HepG2 (cell line): Measurements from ENCODE around the gene HOMEZ. TPM values are rescaled to one million over a fixed set of nuclear protein-coding genes. Genes with fewer than 3 reads are reported as not detected.

ENCODE experiments used
- HDAC6 ChIP-seq: fragments of 200-600 bp; sonication (generic); IDR thresholded peaks from 2 replicates; pipeline ENCODE4 v1.7.0; 2017; ENCODE audit warnings: mild to moderate bottlenecking, antibody characterized with exemption, low read length, low read depth
- KMT2B ChIP-seq: IDR thresholded peaks from 2 replicates; pipeline ENCODE4 v1.6.1; 2016; ENCODE audit warnings: missing genetic modification reagents, missing compliant biosample characterization
- RAD21 ChIP-seq: fragments of 450-650 bp; formaldehyde crosslinking; IDR thresholded peaks from 2 replicates; pipeline ENCODE4 v1.5.0; 2020; ENCODE audit warnings: mild to moderate bottlenecking
- SETDB1 ChIP-seq: sonication (generic); formaldehyde crosslinking; IDR thresholded peaks from 2 replicates; pipeline ENCODE4 v1.5.1; 2020; ENCODE audit warnings: missing genetic modification reagents, mild to moderate bottlenecking, borderline replicate concordance
- SOX13 ChIP-seq, 3 experiments: fragments of 450-650 bp in 1 of 3; sonication (generic) in 1 of 3; formaldehyde crosslinking in 1 of 3; IDR thresholded peaks in 2 of 3; conservative IDR thresholded peaks in 1 of 3; 2 replicates each; pipeline versions ENCODE4 v1.5.0 to v1.6.1; 2016 to 2020; ENCODE audit warnings: antibody characterized with exemption in 1 of 3, mild to moderate bottlenecking in 1 of 3, missing compliant biosample characterization in 1 of 3, missing genetic modification reagents in 1 of 3, moderate library complexity in 1 of 3
- TBP ChIP-seq: sonication (generic); formaldehyde crosslinking; IDR thresholded peaks from 2 replicates; pipeline ENCODE4 v1.5.0; 2020; ENCODE audit warnings: missing genetic modification reagents
- ZBTB42 ChIP-seq: sonication (generic); formaldehyde crosslinking; IDR thresholded peaks from 2 replicates; pipeline ENCODE4 v1.5.0; 2020; ENCODE audit warnings: mild to moderate bottlenecking, missing genetic modification reagents
- ZNF557 ChIP-seq: sonication (generic); formaldehyde crosslinking; IDR thresholded peaks from 2 replicates; pipeline ENCODE4 v1.4.0; 2020; ENCODE audit warnings: missing genetic modification reagents
- polyA plus RNA-seq, 8 experiments: library from polyadenylated mRNA; depleted of rRNA in 3 of 8; stranded (reverse) in 7 of 8; unstranded in 1 of 8; fragments of >200 nt; fragmentation: Illumina TruSeq in 4 of 8; extraction: Trizol in 4 of 8; gene quantifications; 2 replicates each; pipeline versions ENCODE4 v1.2.1 to v1.2.3, GENCODE V29; 2011 to 2016; ENCODE audit warnings: low read depth in 4 of 8, missing spikeins in 1 of 8, mixed read lengths in 1 of 8; ENCODE audit not compliant: insufficient read depth in 1 of 8
- total RNA-seq, 5 experiments: library from RNA; depleted of rRNA; stranded (reverse); fragments of >200 nt; fragmentation: Illumina TruSeq; extraction: Trizol; gene quantifications; 2 replicates each; pipeline ENCODE4 v1.2.3, GENCODE V29; 2016; ENCODE audit warnings: low read depth in 1 of 5
- TF ChIP-seq, protein P1 (sequence below): IDR thresholded peaks from 2 replicates; pipeline ENCODE4 v1.6.1; 2016; ENCODE audit warnings: low read depth, missing genetic modification reagents, missing compliant biosample characterization
- TF ChIP-seq, protein P2 (sequence below): sonication (generic); formaldehyde crosslinking; IDR thresholded peaks from 2 replicates; pipeline ENCODE4 v1.4.0; 2020; ENCODE audit warnings: missing genetic modification reagents
- TF ChIP-seq, protein P3 (sequence below): sonication (generic); formaldehyde crosslinking; IDR thresholded peaks from 2 replicates; pipeline ENCODE4 v1.5.1; 2020; ENCODE audit warnings: mild to moderate bottlenecking, missing genetic modification reagents, moderate library complexity

The HOMEZ gene
- total and polyA plus RNA-seq, 2 of the 13 experiments (the other 11 are each of a cell fraction or from before 2014, with no cell fraction given), result 14.5 to 31.8 TPM

DNA sequence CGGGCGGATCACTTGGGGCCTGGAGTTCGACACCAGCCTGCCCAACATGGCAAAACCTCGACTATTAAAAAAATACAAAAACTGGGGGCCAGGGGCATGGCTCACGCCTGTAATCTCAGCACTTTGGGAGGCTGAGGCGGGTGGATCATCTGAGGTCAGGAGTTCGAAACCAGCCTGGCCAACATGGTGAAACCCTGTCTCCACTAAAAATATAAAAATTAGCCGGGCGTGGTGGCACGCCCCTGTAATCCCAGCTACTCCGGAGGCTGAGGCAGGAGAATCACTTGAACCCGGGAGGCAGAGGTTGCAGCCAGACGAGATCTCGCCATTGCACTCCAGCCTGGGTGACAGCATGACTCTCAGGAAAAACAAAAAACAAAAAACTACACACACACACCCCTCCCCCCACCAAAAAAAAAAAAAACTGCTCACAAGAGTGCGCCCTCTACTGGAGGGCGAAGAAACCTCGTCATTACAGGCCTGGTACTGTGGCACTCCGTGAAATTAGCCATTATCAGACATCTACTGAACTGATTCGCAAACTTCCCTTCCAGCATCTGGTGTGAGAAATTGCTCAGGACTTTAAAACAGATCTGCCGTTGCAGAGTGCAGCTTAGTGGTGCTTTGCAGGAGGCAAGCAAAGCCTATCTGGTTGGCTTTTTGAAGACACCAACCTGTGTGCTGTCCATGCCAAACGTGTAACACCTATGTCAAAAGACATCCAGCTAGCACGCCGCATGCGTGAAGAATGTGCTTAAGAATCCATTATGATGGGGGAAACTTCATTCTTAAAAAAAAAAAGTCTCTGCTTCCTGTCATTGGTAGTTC lies 9.0 kb upstream of the HOMEZ start (continued):
- TF ChIP-seq, protein P1, sequence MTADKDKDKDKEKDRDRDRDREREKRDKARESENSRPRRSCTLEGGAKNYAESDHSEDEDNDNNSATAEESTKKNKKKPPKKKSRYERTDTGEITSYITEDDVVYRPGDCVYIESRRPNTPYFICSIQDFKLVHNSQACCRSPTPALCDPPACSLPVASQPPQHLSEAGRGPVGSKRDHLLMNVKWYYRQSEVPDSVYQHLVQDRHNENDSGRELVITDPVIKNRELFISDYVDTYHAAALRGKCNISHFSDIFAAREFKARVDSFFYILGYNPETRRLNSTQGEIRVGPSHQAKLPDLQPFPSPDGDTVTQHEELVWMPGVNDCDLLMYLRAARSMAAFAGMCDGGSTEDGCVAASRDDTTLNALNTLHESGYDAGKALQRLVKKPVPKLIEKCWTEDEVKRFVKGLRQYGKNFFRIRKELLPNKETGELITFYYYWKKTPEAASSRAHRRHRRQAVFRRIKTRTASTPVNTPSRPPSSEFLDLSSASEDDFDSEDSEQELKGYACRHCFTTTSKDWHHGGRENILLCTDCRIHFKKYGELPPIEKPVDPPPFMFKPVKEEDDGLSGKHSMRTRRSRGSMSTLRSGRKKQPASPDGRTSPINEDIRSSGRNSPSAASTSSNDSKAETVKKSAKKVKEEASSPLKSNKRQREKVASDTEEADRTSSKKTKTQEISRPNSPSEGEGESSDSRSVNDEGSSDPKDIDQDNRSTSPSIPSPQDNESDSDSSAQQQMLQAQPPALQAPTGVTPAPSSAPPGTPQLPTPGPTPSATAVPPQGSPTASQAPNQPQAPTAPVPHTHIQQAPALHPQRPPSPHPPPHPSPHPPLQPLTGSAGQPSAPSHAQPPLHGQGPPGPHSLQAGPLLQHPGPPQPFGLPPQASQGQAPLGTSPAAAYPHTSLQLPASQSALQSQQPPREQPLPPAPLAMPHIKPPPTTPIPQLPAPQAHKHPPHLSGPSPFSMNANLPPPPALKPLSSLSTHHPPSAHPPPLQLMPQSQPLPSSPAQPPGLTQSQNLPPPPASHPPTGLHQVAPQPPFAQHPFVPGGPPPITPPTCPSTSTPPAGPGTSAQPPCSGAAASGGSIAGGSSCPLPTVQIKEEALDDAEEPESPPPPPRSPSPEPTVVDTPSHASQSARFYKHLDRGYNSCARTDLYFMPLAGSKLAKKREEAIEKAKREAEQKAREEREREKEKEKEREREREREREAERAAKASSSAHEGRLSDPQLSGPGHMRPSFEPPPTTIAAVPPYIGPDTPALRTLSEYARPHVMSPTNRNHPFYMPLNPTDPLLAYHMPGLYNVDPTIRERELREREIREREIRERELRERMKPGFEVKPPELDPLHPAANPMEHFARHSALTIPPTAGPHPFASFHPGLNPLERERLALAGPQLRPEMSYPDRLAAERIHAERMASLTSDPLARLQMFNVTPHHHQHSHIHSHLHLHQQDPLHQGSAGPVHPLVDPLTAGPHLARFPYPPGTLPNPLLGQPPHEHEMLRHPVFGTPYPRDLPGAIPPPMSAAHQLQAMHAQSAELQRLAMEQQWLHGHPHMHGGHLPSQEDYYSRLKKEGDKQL, result no peak
- TF ChIP-seq, protein P2, sequence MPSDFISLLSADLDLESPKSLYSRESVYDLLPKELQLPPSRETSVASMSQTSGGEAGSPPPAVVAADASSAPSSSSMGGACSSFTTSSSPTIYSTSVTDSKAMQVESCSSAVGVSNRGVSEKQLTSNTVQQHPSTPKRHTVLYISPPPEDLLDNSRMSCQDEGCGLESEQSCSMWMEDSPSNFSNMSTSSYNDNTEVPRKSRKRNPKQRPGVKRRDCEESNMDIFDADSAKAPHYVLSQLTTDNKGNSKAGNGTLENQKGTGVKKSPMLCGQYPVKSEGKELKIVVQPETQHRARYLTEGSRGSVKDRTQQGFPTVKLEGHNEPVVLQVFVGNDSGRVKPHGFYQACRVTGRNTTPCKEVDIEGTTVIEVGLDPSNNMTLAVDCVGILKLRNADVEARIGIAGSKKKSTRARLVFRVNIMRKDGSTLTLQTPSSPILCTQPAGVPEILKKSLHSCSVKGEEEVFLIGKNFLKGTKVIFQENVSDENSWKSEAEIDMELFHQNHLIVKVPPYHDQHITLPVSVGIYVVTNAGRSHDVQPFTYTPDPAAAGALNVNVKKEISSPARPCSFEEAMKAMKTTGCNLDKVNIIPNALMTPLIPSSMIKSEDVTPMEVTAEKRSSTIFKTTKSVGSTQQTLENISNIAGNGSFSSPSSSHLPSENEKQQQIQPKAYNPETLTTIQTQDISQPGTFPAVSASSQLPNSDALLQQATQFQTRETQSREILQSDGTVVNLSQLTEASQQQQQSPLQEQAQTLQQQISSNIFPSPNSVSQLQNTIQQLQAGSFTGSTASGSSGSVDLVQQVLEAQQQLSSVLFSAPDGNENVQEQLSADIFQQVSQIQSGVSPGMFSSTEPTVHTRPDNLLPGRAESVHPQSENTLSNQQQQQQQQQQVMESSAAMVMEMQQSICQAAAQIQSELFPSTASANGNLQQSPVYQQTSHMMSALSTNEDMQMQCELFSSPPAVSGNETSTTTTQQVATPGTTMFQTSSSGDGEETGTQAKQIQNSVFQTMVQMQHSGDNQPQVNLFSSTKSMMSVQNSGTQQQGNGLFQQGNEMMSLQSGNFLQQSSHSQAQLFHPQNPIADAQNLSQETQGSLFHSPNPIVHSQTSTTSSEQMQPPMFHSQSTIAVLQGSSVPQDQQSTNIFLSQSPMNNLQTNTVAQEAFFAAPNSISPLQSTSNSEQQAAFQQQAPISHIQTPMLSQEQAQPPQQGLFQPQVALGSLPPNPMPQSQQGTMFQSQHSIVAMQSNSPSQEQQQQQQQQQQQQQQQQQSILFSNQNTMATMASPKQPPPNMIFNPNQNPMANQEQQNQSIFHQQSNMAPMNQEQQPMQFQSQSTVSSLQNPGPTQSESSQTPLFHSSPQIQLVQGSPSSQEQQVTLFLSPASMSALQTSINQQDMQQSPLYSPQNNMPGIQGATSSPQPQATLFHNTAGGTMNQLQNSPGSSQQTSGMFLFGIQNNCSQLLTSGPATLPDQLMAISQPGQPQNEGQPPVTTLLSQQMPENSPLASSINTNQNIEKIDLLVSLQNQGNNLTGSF (CRISPR knock-in tag), result no peak
- TF ChIP-seq, protein P3, sequence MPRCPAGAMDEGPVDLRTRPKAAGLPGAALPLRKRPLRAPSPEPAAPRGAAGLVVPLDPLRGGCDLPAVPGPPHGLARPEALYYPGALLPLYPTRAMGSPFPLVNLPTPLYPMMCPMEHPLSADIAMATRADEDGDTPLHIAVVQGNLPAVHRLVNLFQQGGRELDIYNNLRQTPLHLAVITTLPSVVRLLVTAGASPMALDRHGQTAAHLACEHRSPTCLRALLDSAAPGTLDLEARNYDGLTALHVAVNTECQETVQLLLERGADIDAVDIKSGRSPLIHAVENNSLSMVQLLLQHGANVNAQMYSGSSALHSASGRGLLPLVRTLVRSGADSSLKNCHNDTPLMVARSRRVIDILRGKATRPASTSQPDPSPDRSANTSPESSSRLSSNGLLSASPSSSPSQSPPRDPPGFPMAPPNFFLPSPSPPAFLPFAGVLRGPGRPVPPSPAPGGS (CRISPR knock-in tag), result 0 out of 2 replicates have a peak, but pooled peaks have one; percentile 59
- TF ChIP-seq TBP, result 0 out of 2 replicates have a peak, but pooled peaks have one; percentile 58
- TF ChIP-seq HDAC6, result no peak
- TF ChIP-seq SOX13 (IDR thresholded peaks at IDR 0.05), result 0 out of 2 replicates have a peak, but pooled peaks have one; percentile 46
- TF ChIP-seq SOX13 (CRISPR knock-in tag; conservative IDR thresholded peaks at IDR 0.05 in 1 of 2, IDR thresholded peaks at IDR 0.05 in 1 of 2), result 0 out of 4 replicates have a peak, but pooled peaks of 1 of the 2 experiments have one; percentile 5
- TF ChIP-seq KMT2B (CRISPR knock-in tag), result peak; percentile 38
- 0 out of 2 replicates have a peak, but pooled peaks have one; percentile 79 for TF ChIP-seq ZBTB42
- TF ChIP-seq RAD21 (CRISPR knock-in tag), result 0 out of 2 replicates have a peak, but pooled peaks have one; percentile 33
- TF ChIP-seq ZNF557 (CRISPR knock-in tag), result 0 out of 2 replicates have a peak, but pooled peaks have one; percentile 68
- TF ChIP-seq SETDB1 (CRISPR knock-in tag), result no peak
